LoVo (cell line): ENCODE data around the gene IDI1.
"Not testable (repeated sequence)": the region's sequence is repeated elsewhere in the genome, so short reads cannot be mapped to it uniquely, and the experiment has no call there.

ENCODE experiments used
- DNase-seq: peaks from one replicate; pipeline ENCODE4 v3.0.0-alpha.2; 2016; ENCODE audit warnings: low spot score

The IDI1 gene

DNA sequence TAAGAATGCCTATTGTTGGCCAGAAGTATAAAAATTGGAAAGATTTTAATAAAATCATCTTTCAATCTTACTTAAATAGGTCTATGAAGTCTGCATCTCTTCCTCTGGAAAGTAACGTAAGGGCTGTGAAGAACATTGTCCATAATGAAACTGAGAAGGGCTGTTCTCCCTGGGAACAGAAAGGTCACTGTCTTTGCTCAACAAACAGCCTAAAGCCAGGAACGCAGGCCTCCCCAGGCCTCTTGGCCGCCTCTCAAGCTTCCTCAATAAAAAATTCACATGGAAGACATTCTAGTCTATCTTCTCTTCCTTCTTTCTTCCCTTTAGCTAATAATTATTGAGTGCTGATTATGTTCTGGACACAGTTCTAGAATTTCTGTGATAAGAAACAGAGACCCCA, 14.2 kb downstream of the IDI1 start:
- no peak for DNase-seq

DNA sequence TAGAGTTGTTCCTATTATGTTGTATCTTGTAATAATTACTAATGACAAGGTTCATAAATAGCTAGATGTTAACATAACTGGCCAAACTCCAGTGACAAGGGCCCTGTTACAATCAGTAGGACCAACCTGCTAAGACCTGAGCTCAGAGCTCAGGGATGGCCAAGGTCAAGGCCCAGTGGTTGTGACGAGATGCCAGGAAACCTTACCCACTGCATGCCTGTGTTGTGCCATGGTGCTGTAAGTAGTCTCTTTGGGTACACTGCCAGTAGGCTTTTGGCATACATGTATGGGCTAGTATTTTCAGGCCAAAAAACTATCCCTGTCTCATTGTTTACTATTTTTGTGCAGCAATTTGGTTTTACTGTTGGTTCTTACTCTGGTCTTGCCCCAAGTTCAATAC, 15.3 kb downstream of the IDI1 start:
- no peak for DNase-seq

DNA sequence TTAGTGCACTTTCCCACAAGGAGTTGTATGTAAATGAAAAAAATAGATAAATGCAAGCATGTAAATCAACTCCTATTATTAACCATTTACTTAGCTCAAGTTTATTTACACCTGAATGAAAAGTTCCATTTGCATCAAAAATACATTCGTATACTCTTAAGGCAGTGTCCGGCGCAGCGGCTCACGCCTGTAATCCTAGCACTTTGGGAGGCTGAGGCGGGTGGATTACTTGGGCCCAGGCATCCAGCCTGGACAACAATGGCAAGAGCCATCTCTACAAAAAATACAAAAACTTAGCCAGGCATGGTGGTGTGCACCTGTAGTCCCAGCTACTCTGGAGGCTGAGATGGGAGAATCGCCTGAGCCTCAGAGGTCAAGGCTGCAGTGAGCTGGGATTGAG, 19.1 kb downstream of the IDI1 start:
- DNase-seq = no peak

DNA sequence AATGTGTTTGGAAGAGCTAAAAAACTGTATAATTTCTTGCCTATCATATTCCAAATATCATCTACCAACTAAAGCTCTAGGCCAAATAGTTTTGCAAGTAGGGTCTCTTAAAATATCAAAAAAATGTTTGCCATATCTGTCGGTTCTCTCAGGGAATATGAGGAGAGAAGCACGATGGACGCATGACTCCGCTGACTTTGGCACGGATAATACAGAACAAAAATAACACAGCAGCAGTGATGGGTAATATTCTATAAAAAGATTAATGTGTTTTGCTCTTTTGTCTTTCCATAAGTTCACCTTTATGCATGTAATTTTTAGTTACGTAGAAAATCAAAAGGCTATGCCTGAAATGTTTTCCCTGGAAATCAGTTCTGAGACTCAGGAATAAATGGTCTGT, 22.3 kb downstream of the IDI1 start:
- DNase-seq = no peak

DNA sequence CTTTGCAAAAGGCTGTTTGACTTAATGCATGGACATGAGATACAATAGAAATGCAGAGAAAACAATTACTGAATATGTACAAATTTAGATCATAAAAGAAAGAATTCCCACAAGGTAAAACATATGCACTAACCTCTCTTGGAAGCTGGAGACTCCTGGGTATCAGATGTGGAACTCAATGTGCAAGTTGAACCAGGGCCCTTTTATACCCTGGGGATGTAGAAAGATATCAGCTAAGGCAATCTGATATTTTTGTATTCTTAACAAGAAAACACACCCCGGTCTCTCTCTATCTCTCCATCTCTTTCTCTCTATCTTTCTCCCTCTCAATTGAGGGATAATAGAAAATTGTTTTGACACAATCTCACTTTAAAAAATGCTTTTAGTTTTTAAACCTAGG, 23.2 kb downstream of the IDI1 start, which contains the start of gene IDI2:
Gene IDI2, minus strand, starts transcription at position 177 of the 400 bp plus-strand sequence. CDS start 1,136 bp downstream, outside the sequence.
- no peak for DNase-seq

DNA sequence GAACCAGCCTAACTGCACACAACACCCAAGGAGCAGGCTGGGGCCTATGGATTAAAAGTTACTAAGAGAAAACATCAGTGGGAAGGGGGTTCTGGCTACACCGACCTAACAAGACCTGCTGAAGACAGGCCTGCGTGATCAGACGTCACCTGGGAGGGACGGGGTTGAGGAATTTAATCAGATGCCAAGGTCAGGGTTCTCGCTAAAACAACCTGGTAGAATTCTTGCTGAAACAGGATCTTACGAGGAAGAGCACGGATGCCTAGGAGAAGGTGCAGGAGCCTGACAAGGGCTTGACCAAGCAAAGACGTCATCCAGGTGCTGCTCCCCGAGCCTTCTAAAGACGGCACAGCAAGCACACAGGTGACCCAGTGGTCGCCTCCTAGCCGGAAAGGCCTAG, 24.8 kb downstream of the IDI1 start:
- DNase-seq = no peak

DNA sequence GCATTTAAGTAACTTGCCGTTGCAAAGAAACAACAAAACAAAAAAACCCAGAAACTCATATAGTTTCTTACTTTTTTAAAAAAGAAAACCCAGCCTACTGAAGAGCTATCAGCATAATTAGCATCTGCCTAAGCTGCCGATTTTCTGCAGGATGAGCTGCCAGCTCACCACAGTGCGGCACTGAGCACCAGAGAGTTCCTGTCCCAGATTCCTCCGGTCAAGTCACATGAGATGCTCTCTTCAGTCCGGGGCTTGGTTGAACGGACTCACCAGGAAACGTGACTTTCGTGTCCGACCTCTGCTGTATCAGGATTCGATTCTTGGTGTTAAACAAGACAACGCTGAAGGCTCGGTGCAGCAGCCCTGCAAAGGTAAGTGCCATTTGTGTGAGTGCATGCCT, 26.5 kb downstream of the IDI1 start:
- DNase-seq = no peak

DNA sequence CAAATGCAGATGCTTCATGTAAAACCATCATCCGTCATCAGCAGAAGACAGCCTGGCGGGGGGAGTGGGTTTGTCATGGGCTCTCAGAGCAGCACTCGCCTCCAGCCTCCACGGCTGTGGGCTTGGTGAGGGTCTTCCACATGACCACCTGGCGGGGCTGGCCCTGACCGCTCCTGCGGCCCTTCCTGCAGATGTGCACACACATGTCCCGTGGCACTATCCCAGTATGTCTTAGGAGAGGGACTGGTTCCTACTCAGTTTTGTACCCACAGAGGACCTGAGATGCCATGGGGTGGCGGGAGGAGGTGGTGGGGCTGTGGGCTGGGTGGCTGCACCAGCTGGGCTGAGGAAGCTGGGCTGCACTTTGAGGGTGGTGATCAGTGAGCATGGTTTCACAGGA, 28.0 kb downstream of the IDI1 start:
- no peak for DNase-seq

DNA sequence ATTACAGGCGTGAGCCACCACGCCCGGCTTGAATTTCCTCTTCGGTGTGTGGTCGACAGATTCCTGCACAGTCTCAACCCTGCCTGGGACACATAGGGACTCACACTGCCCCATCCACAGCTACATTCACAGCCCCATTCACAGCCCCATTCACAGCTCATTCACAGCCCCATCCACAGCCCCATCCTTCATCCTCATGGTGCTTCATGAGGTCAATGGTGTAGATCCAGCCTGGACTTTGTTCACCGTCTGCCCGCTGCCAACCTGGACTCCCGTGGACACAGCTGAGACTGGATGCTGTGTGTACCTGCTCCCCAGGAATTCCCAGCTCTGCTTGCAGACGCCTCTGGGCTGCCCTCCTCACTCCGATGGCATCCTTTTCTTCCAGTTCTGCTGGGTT, 28.5 kb downstream of the IDI1 start:
- no peak for DNase-seq

DNA sequence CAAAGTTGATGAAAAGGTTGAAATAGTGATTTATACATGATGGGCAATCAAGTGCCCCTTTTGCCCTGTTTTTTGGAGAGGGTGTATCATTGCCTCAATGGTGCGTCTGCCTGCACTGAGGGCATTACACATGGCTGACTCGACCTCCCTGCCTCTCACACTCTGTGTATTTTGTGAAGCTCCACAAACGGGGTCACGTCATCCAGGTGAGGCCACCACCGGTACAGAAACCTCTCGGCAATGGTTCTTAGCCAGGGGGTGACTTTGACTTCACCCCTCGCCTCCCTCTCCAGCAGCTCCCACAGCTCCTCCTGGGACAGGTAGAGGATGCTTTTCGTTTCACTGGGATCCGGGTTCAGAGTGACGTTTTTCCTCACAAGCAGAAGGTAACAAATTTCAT, 29.6 kb downstream of the IDI1 start:
- no peak for DNase-seq

DNA sequence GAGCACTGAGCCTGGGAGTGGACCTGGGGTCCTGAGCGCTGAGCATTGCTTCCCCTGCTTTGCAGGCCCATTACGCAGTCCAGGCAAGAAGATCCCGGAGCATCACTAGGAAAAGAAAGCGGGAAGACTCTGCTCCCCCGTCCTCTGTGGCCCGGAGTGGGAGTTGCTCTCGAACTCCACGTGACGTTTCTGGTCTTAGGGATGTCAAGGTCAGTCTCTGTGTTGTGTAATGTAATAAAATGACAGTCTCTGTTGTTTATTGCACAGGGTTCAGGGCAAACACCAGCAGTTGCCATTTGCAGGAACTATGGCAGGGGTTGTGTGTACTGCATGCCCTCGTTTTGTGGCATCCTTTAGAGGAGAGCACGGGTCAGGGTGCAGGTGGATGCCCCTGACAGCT, 33.2 kb downstream of the IDI1 start:
- DNase-seq = no peak

DNA sequence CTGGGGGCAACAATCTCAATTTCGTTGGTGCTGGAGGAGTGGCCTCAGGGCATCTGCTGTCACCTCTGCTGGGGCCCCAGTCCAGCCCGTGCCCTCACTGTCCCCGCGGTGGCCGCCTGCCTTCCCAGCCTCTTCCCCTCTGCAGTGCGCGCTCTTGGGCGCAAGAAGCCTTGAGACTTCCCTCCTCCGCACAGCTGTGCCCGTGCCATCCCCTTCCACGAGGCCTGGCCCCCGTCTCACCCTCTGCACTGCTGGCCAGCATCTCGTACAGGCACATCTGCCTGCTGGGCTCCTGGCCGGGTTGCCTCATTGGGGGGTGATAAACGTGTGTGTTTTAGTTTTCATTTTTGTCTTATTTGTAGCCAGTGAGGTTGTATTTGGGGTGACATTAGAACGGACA, 37.2 kb downstream of the IDI1 start:
- DNase-seq = no peak

DNA sequence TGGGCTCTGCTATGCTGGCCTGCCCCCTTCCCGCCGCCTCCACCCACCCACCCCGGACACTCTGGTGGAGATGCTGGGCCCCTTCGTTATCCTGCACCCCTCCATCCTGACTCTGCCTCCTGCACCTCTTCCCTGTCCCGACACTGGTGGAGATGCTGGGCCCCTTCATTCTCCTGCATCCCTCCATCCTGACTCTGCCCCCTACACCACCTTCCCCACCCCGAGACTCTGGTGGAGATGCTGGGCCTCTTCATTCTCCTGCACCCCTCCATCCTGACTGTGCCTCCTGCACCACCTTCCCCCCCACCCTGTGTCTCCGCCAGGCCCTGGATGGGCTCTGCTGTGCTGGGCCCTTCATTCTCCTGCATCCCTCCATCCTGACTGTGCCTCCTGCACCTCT, 38.2 kb downstream of the IDI1 start:
- DNase-seq = no peak

DNA sequence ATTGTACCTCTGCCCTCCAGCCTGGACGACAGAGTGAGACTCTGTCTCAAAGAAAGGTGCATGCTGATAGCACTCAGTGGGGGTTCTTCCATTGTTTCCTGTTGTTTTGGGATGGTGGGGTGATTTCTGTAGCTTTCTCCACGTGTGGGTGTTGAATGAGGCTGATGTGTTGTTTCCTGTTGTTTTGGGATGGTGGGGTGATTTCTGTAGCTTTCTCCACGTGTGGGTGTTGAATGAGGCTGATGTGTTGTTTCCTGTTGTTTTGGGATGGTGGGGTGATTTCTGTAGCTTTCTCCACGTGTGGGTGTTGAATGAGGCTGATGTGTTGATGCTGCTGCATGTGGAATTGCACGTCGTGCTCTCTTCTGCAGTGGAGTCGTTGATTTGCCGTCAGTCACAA, 39.0 kb downstream of the IDI1 start:
- not testable (repeated sequence) for DNase-seq

DNA sequence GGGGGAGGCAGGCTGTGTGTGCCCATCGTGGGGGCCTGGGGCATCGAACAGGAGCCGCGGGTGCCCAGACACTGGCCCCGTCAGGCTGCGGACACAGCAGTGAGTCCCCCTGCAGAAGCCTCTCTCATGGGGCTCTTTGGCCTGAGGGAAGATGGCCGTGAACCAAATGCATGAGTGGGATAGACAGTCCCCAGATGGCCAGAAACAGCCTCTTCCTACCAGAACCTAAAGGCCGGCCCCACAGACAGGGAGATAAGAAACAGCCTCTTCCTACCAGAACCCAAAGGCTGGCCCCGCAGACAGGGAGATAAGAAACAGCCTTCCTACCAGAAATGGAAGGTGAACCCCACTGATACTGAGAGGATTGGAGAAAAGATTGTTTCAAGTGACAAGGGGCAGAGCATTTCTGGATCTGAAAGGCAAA, 39.8 kb downstream of the IDI1 start:
- DNase-seq = no peak

DNA sequence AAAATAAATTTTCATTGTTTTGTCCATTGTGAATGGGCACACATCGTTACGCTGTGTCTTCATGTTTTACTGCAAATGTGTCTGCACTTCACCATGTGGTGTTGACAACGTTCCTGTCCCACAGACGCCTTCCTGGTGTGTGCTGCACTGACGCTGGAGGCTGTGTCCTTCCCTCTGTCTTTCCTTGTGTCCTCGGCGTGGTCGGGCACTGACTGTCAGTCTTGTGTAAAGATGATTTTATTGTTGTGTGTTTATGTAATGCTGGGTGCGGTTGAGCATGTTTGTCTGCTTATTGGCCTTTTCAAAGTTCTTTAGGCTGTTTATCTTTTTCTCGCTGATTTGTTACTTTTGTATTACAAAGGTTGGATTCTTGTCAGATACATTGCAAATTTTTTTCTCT, 41.3 kb downstream of the IDI1 start:
- no peak for DNase-seq

DNA sequence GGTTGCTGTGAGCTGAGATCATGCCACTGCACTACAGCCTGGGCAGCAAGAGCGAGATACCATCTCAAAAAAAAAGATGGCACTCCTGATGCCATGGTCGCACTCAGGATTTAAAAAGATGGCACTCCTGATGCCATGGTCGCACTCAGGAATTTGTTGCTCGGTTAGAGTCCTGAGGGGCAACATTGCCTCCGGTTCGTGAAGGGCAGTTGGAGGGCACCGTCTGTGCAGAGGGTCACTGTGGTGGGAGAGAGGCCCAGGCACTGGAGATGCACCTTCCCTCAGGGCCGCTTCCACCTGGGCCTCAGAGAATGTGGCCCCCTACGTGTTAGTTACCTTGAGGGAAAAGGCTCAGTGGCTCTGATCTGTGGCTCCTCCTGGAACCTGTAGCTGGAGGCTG, 42.3 kb downstream of the IDI1 start:
- no peak for DNase-seq

DNA sequence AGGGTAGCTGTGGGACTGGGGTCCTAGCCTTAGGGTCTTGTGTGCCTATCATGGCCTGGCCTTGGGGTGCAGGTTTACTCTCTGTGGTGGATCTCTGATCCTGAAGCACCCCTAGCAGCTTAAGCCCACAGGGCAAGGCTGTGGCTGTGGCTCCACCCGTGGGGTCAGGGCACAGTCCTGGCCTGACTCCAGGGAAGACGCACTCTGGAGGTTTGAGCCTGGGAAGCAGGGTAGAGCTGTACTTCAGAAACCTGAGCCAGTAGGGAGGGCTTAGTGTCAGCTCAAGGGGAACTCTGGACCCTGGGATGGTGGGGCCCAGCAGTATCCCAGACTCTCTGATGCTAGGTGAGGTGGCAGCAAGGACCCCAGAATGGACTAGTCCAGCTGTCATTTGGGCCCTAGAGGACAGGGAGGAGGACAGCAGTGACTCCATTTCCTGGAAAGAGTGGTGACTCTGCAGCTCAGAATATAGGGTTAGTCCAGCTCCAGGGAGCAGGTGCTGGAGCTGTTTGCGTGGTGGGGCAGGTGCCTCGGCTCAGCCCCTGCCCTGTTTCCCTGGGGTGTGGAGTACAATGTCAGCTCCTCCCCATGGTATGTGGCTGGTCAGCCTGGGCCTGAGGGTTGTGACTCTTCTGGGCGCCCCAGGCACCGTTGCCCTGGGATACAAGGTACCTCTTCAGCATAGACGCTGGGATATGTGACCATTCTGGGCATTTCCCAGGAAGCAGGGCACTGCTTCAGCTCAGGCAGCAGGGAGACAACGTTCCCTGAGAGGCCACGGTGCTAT, 44.8 kb downstream of the IDI1 start:
- no peak for DNase-seq

DNA sequence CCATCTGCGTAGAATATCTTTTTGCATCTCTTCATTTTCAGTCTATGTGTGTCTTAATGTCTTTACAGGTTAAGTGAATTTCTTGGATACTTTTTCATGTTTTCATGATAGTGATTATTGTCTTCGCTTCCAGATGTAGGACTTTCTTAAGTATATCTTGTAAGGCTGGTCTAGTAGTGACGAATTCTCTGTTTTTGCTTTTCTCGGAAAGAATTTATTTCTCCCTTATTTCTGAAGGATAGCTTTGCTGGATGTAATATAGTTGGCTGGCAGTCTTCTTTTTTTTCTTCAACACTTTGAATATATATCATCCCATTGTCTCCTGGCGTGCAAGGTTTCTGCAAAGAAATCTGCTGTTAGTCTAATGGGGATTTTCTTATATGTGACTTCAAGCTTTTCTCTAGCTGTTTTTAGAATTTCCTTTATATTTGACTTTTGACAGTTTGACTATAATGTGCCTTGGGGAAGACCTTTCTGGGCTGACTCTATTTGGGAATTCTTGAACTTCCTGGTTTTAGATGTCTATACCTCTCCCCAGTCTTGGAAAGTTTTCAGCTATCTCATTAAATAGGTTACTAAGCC, 46.4 kb downstream of the IDI1 start:
- no peak for DNase-seq

DNA sequence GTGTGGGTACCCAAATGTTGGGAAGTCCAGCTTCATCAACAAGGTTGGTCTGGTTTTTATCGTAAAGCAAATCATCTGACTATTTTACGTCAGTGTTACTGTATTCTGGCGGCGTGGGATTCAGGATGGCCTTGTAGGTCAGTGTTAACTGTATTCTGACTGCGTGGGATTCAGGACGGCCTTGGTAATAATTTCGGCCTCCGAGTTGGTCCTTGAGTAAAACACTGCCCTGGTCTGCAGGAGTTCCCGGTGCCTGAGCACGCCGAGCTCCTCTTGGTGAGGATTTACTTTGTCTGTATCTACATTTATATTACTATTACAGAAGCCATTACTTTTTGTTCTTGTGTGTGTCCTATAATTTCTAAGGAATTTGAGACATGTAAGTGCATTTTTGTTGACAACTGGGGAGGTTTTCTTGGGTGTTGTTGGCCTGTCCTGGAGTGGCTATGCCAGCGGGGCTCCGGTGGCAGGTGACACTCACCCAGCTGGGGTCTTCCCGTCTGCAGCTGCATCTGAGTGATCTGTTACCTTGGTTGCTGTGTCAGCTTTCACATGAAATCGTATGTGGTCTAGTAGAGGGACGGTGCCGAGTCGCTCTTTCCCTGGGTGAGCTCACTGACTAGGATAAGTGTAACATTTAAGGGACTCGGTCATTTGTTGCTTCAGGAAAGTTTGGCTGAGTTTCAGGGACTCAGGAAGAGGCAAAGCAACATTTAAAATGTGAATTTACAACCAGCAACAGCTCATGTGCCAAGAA, 51.5 kb downstream of the IDI1 start:
- DNase-seq = no peak

DNA sequence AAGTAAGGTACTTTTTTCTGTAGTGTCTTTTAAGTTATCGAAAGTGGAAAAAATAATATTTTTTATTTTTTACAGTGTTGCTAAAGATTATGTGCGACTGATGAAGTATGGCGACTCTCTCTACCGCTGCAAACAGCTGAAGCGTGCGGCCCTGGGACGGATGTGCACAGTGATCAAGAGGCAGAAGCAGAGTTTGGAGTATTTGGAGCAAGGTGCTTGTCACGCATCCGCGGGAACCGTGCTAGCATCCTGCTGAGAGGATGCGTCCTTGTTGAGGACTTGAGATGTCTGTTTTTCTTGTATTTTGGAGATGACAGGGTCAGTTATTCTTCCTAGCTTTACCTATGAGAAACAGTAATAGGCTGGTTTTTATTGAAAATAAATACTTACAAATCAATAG, 52.9 kb downstream of the IDI1 start:
- no peak for DNase-seq

DNA sequence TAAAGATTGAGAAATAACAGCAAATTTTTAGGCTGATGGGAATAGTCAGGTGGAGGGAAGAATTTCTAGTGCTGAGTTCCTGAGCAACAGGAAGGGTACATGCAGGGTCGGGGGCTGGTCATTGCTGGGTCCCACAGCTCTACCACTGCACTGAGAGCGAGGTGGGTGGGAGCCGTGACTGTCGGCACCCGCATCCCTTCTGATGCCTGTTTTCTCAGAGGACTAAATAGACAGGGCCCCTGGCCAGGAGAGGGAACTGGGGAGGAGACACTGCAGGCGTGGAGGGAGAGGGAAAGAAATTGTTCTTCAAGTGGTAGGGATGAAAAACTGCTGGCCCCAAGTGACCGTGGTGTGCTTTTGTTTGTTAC, 53.4 kb downstream of the IDI1 start:
- no peak for DNase-seq

DNA sequence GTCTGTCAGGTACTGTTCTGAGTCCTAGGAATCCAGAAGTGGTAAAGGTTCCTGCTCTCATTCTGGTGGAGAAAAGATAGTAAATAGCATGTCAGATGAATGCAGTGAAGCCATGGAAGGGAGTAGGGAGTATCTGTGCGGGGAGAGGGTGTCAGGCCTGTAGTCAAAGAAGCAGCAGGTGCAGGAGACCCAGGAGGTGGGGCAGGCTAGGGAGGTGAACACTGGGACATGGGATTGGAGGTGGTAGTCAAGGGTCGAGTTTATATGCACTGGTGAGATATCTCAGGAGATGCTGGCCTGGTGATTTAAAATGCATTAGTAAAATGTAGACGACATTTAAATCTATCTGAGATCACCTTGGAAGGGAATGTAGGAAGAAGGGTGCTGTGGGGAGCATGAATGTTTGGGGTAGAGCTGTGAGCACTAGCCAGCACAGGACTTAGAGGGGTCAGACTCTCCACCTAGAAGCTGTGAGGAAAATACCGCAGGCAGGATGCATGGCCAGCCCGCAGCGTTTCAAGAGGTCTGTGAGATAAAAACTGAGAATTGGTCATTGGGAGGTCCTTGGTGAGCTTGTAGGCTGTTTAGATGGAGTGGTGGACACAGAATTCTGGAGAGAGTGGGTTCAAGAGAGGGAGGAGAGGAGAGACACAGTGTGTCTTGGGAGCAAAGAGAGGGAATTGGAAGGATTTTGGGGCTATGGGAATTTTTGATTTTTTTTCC, 53.9 kb downstream of the IDI1 start:
- DNase-seq = no peak
